ENCODE measurements around the gene RAPGEF1. TPM values are rescaled to one million over a fixed set of nuclear protein-coding genes. Genes with fewer than 3 reads are reported as not detected.

The RAPGEF1 gene
- total RNA-seq, 1 donor: 33.7 TPM

DNA sequence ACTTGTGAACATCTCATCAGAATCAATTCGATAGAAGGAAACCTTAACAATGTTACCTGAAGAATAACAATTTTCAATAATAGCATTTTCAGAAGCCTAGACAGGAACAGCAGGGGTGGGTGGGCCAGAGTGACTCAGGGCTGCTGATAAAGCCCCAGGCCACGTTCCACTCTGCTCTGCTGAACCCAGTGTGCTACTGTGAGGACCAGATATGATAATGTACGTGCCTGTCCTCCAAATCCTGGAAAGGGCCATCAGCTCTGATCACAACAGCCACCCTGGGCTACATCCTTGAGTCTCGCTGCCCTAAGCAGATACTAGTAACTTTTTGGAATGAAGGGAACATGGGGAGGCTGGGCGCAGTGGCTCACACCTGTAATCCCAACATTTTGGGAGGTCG is 103.3 kb downstream of the RAPGEF1 start:
- TF ChIP-seq, protein P1, sequence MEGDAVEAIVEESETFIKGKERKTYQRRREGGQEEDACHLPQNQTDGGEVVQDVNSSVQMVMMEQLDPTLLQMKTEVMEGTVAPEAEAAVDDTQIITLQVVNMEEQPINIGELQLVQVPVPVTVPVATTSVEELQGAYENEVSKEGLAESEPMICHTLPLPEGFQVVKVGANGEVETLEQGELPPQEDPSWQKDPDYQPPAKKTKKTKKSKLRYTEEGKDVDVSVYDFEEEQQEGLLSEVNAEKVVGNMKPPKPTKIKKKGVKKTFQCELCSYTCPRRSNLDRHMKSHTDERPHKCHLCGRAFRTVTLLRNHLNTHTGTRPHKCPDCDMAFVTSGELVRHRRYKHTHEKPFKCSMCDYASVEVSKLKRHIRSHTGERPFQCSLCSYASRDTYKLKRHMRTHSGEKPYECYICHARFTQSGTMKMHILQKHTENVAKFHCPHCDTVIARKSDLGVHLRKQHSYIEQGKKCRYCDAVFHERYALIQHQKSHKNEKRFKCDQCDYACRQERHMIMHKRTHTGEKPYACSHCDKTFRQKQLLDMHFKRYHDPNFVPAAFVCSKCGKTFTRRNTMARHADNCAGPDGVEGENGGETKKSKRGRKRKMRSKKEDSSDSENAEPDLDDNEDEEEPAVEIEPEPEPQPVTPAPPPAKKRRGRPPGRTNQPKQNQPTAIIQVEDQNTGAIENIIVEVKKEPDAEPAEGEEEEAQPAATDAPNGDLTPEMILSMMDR (IDR thresholded peaks at IDR 0.05; ENCODE audit: insufficient read depth, low read length): no peak
- no peak overlapping the region for H3K4me3 ChIP-seq (ENCODE audit: low read depth, low read length)
- no peak for DNase-seq (ENCODE audit: low read depth)

DNA sequence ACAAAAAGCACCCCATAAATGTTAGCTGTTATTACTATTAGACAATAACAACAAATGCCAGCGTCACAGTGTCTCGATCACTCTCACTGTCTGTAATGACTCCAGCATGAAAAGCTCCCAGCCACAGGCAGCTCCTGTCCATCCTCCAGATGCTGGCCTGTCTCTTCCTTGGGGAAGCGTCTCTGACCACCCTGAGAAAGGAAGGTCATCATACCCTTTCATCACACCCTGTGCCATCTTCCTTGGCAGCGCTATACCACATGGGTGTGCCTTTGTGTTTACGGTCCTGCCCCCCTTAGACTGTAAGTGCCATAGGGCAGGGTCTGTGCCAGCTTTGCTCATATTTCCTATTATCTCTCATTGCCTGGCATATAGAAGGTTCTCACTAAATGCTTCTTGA is 104.0 kb downstream of the RAPGEF1 start:
- DNase-seq (ENCODE audit: low read depth): no peak
- no peak overlapping the region for H3K4me3 ChIP-seq (ENCODE audit: low read depth, low read length)
- TF ChIP-seq, protein P1 (IDR thresholded peaks at IDR 0.05; ENCODE audit: insufficient read depth, low read length): no peak

DNA sequence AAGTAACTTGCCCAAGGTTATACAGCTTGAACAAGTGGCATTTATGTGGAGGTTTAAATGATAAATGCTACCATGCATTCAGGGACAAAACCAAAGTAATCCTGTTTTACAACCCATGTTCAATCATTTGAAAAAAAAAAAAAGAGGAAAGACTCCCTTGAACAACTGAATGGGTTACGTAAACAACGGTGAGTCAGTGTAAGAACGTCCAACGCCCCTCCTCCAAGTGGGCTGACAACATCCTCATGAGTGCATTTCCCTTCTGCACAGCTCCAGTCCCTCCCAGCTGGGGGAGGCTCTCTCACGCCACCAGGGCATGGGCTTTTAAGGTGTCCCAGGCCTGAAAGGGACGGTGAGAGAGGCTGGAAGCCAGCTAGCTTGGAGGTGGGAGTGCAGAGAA is 104.6 kb downstream of the RAPGEF1 start:
- peak; percentile 97 for DNase-seq (ENCODE audit: low read depth)
- TF ChIP-seq, protein P1 (IDR thresholded peaks at IDR 0.05; ENCODE audit: insufficient read depth, low read length): peak; percentile 24
- H3K4me3 ChIP-seq (ENCODE audit: low read depth, low read length): no peak overlapping the region

DNA sequence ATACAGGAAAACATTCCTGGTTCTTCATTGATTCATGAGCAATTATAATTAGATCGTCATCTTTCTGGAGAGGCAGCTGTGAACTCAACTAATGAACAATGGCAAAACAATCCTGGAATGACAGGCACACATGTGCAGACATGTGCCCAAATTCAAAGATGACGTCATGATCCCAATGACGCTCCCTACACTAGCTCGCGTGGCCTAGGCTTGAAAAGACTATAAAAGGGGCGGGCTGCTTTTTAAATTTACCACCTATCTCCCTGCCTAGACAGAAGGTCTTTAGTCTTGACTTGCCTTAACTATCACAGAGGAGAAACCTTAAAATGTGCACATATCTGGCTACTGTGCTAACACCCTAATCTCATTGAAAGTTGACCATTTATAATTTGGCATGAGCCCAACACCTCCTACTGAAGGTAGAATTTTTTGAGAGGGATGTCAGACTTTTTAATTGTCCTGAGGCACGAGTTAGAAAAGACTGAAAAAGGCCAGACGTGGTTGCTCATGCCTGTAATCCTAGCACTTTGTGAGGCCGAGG is 106.3 kb downstream of the RAPGEF1 start:
- DNase-seq (ENCODE audit: low read depth): no peak
- H3K4me3 ChIP-seq (ENCODE audit: low read depth, low read length): no peak overlapping the region
- TF ChIP-seq, protein P1 (IDR thresholded peaks at IDR 0.05; ENCODE audit: insufficient read depth, low read length): no peak

DNA sequence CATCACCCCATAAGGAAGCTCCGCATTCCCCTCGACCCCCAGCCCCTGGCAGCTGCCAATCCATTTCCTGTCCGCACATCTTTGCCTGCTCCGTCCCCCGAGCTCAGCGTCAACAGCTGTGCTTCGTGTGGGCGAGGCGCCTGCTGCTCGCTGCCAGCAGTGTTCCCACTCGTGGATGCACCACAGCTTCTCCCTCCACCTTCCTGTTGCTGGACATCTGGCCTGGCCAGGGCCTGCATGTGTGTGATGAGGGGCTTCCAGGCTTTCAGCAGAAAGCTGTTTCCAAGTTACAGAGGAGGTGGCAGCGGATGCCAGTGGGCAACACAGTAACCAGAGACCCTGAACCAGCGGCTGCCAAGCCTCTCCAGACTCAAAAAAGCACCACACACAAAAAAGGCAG is 108.6 kb downstream of the RAPGEF1 start:
- TF ChIP-seq, protein P1 (IDR thresholded peaks at IDR 0.05; ENCODE audit: insufficient read depth, low read length): no peak
- no peak overlapping the region for H3K4me3 ChIP-seq (ENCODE audit: low read depth, low read length)
- DNase-seq (ENCODE audit: low read depth): no peak

DNA sequence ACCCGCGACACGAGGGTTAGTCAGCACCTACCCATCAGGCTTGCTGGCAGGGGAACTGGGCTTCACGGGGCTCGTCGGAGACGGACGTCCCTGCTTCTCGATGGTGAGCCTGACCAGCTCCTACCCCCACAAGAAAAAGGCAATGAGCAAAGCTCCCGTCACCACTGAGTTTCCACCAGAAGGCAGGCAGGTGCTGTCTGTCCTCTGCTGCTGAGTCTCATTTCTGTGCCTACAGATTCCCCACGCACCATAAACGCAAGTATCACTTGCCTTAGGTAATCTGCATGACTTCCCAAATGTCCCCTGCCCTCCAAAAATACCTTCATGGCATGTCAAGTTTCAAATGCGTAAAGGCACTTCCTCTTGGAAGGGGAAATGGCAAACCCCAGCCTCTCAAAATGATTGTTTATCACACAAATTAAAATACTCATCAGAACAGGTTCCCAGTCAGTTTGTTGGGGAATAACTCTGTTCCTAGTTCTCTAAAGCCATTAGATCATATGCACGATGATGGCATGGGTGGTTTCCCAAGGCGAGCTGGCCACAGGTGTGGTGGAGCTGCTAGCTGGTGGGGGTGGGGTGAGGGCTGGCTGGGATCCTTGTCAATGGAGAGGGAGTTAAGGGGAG is 109.6 kb downstream of the RAPGEF1 start:
- no peak for DNase-seq (ENCODE audit: low read depth)
- TF ChIP-seq, protein P1 (IDR thresholded peaks at IDR 0.05; ENCODE audit: insufficient read depth, low read length): no peak
- H3K4me3 ChIP-seq (ENCODE audit: low read depth, low read length): no peak overlapping the region

DNA sequence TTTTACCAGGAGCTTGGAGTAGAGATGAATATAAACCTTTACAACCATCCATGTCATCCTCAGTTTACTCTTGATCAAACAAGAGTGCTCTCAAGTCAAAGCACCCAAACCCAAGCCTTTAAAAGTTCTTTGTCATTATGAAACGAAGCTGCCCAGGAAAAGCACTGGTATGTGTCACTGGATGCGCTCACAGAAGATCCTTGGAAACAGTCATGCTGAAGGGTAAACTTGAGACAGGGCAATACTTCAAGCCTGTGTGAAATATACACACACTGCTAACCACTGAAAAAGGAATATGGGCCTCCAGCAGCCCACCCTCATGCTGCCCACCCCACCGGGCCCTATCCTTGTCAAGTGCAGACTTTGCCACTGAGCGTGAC is 110.1 kb downstream of the RAPGEF1 start:
- H3K4me3 ChIP-seq (ENCODE audit: low read depth, low read length): no peak overlapping the region
- DNase-seq (ENCODE audit: low read depth): no peak
- TF ChIP-seq, protein P1 (IDR thresholded peaks at IDR 0.05; ENCODE audit: insufficient read depth, low read length): no peak
